GM19468 (cell line): ENCODE results near the gene EREG.
"Not testable (repeated sequence)": the region's sequence is repeated elsewhere in the genome, so short reads cannot be mapped to it uniquely, and the experiment has no call there.

ENCODE experiments used
- ATAC-seq: cut with Tn5 transposase; IDR thresholded peaks from one replicate; pipeline ENCODE4 v1.9.1; 2021; ENCODE audit warnings: mild to moderate bottlenecking, moderate library complexity, moderate number of reproducible peaks; ENCODE audit not compliant: unreplicated experiment; ENCODE audit errors: extremely low read depth

EREG gene

DNA sequence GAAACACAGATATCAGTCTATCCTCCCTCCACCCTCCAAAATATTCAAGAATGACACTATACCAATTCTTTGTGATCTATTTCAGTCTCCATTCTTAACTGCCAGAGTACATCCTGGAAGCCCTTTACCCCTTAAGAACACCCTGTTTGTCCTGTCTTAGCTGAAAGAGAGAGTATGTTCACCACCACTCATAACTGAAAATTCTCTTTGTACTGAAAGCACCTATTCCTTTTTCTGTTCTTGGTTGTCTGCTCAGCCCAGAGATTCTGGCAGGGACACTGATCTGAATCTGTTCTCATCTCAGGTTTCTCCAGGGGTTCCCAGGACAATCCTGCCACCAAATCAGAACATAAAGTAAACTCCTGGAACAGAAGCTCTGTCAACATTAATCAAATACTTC, 25.4 kb upstream of the EREG start:
- ATAC-seq: no peak

DNA sequence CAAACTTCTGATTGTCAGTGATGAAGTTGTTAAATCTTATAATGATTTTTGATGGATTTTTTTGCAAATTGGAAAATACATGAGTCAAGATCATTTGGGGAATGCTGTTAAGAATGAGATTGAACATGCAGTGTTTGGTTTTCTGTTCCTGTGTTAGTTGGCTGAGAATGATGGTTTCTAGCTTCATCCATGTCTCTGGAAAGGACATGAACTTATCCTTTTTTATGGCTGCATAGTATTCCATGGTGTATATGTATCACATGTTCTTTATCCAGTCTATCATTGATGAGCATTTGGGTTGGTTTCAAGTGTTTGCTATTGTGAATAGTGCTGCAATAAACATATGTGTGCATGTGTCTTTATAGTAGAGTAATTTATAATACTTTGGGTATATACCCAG, 24.5 kb upstream of the EREG start:
- ATAC-seq: not testable (repeated sequence)

DNA sequence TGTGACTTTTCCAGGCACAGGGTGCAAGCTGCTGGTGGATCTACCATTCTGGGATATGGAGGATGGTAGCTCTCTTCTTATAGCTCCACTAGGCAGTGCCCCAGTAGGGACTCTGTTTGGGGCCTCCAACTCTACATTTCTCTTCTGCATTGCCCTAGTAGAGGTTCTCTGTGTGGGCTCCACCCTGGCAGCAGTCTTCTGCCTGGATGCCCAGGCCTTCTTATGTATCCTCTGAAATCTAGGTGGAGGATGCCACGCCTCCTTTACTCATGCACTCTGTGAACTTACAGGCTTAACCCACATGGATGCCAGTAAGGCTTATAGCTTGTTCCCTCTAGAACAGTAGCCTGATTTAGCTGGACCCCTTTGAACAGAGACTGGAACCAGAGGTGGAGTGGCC, 20.9 kb upstream of the EREG start:
- no peak for ATAC-seq

DNA sequence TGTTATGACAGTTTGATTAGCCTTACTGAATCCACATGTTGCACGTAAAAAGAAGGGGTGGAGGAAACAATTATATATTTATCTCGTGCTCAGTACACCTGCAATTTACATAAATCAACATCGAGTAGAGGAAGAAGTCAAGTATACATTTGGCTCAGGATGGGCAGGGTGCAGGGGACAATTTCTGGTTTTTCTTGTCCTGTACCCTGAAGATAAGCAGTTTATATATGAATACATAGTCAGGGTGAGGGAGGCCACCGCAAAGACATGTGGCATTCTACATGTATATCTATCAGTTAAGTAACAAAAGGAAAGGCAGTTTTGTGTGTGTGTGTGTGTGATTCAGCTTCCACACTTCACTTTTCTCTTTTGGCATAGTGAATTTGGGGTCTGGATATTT, 11.1 kb upstream of the EREG start:
- no peak for ATAC-seq

DNA sequence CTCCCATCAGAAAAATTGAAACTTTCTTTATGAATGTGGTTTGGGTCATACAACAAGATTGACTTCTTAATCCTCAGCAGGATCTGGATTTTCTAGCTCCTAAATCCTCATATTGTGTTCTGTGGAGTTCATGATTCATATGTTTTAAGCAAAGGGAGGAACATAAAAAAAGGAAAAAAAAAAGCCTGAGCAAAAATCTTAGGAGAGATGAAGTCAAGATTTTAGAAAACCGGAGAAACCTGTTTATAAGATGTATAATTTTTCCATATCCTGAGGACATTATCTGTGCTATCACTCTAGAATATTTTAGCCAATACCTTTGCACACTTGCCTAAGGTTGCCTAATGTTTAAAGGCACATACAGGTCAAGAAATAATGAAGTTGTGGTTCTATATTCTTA, 7.0 kb upstream of the EREG start:
- ATAC-seq: no peak

DNA sequence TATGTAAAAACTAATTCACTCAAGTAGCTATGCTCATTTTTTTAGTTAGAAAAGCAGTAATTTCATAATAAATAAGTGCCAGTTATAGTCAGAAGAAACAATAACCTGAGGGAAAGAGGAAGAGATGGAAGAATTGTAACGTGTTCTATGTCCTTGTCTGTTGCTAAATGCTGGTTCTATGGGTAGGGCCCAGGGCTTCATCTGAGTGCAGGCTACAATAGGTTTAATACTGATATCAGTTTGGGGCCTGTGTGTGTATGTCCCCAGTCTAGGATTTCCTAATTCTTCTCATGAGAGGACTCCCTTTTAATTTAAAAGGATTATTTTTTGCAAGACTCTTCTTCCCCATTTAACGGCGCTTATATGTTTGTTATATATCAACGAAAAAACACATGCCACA, 3.3 kb upstream of the EREG start:
- no peak for ATAC-seq

DNA sequence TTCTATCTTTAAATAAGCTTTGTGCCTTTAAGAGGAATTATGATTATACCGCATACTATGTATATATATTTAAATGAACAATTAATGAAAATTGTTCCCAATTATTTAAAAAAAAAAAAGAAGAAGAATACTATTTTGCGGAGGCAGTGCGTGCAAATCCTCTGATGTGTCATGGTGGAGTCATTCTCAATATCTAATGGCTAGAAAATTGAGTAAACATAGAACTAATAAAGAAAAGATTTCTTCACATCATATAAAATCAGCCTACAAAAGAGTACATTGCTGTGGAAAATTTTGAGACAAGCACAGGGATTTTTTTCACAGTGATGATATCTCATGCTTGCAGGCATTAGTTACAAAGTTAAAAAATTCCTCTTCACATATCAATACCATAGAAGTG, 2.6 kb upstream of the EREG start:
- ATAC-seq: no peak

DNA sequence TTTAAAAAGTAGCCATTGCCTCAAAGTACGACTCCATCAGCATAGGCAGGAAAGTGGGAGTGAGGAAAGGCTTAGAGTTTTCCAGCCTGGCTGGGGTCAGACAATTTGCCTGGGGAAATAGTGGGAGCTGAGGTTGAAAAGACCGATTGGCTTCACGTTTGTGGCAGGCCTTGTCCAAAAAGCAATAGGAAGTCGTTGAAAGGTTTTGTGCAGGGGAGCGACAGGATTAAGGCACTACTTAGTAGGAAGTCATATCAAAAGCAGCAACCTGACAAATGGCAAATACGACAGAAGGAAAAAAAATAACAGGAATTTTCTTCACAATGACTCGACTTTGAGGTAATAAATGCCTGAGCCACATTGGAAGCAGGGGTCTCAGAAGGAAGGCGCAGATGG, 691 bp upstream of the EREG start:
- ATAC-seq: no peak

DNA sequence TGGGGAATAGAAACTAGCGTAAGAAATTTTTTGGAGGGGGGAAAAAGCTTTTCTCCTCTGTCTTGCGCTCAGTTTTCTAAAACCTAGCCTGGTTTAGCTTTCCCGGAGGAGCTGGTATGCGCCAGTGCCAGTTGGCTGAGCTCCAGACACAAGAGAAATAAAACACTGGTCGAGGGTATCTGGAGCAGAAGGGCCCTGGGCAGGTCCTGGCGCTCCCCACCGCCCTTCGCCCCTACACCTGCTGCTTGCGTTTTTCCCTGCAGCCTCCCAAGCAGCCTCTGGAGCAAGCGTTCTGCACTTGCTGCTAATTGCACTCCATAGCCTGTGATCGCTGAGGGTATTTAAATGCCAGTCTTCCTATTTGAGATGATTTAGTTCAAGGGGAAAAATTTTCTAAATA, 816 bp downstream of the EREG start:
- ATAC-seq: no peak

DNA sequence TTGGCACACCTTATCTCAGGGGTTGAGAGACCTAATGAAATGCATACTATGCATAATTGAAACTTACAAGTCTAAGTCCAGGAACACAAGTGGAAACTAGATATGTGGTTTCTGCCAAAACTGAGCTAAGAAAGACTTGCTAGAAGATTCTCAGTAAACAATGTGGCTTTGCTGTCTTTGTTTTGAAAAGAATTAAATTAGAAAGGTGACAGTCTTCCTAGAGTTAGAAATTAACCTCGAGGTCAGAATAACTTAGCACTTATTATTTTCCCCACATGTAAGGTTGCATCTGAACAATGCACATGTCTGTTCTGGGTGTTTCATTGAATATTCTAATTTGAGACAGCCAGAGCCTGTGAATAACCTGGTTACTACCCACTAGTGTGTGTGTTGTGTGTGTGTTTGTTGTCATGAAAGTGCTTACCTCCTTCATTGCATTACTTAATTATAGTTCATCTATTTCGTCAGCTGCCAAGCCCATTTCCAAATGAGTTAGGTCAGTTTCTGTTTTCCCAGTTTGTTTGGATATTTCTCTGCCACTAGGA, 1.5 kb downstream of the EREG start:
- peak; percentile 65 for ATAC-seq

DNA sequence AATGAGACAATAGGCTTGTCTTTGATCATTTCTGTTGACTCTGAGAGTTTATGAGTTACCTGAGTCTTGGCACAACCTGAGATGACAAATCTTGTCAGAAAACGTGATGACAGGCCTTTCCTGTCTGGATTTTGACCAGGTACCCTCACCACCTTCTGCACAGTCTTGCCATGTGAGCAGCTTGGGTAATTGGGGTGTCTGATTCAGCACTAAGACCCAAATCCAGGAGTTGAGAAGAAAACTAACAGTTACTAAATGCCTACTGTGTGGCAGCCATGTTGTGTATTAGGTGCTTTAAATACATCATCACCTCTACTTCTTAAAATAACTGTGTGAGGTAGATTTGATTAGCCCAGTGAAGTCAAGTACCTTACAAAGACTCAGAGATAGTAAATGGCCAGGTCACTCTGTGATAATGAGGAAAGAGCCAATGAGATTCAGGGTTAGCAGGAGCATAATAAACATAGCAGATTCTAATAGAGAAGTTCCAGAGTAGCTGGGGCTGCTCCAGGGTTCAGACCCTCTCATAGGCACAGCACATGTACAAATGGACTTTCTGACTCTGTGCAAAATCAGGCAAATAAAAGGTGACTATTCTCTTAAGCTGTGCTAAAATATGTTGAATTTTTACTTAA, 2.8 kb downstream of the EREG start:
- ATAC-seq: no peak

DNA sequence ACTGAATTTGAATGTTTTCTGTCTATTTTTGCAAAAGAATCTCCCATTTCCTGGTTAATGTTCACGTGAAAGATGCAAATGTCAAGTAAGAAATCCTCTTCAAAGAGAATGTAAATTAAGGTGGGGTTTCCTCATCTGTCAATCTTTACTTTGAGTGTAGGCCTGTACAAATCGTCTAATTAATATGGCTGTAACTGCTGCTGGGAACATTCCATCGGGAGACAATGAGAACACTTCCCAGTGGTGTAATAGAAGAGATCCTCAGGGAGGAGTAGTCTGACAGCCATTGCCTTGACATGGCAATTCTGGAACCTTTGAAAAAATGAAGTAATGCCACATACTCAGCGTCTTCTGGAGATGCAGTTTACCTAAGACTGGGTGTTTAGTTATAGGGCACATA, 3.7 kb downstream of the EREG start:
- no peak for ATAC-seq

DNA sequence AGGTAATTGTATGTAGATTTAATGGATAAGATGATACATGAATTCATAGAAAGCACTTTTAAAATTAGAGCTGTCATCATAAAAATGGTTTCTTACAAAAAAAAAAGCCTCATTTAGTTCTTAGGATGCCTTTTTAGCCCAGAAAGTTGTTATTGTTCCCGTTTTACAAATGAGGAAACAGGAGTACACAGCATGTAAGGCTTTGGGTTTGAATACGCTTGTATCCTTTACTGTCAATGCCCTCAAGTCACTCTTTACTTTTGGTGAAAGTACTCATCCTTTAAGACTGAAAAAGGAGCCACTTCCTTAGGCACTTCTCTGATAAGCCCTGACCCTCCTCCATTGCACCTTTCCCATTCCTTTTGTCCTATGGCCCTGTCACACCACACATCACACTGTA, 4.9 kb downstream of the EREG start:
- ATAC-seq: no peak

DNA sequence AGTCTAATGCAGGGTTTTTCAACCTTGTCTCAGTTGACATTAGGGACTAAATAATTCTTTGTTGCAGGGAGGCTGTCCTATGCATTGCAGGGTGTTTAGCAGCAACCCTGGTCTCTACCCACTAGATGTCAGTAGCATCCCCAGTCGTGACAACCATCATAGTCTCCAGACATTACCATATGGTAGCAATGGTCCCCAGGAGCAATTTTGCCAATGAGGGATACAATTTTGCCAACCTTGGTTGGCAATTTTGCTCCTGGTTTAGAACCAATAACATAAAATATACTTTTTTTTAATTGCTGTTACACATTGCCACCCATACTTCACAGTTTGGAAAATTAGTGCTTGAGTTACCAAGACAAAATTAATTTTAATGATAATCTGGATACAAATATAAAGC, 6.0 kb downstream of the EREG start:
- ATAC-seq: peak; percentile 24

DNA sequence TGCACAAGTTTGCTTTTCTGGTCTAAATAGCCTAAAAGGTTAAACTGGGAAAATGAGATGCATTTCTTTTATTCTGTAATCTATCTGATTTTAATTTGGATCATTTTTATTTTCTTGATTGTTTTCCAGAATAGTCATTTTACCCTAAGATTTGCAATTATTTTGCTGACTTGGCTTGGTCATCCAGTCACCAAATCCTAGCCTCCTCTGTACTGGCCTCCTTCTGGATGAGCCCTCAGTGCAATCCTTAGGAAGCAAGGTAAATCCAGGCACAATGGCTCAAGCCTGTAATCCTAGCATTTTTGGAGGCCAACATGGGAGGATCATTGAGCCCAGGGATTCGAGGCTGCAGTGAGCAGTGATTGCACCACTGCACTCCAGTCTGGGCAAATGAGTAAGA, 9.2 kb downstream of the EREG start:
- ATAC-seq: no peak

DNA sequence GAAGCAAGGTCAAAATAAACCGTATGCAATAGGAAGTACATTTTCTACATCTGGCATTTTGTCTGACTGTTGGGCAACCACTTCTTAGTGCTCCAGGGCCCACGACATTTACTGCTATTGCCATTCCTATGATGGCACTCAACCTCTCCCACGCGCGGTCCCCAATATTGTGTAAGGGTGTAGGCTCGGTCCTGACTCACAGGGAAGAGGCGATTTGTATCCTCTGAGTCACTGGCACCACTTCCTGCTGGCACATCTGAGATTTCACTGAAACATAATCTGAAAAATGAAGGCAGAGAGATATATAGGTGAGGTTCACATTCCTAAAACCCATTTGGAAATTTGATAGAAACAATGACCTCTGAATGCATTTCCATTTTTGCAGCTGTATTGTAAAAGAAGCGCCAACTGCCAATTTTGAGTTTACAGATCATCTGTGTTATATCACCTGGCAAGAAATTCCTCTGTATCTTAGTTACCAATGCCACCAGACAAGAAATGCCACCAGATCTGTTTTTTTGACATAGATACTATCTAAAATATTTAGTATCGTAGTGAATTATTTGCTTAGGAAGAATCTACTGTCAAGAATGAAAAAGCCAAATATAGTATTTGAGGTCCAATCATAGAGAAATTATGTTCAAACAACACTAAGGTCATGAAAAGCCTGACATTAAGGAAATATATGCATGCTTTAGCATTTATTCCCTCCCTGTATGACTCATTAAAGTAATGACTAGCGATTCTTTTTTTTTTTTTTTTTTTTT, 9.8 kb downstream of the EREG start:
- ATAC-seq: no peak

DNA sequence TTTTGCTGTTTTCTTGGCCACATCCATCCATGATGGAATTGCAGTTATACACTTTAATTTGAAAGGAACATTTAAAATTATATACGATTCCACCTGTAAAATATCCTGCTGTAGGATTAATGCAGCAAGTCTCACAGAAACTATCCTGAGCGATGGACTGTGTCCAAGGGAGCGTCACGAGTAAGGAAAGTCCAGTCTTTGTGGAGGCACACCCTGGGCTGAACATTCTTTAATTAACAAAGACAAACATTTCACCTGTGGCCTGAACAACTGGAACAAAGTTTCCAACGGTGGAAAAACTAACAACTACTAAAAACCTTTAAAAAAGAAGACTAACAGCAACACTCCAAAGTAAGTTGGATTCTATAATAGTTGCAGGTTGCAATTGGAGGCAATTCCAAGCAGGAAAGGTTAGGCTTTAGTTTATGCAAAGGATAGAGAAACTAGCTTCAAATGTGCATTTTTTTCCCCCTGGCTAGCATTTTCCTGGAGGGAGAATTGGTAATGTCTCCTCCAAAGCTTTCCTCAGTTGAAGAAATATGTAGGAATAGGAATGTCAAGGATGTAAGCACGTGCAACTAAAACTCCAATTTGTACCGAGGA, 11.0 kb downstream of the EREG start:
- ATAC-seq: no peak

DNA sequence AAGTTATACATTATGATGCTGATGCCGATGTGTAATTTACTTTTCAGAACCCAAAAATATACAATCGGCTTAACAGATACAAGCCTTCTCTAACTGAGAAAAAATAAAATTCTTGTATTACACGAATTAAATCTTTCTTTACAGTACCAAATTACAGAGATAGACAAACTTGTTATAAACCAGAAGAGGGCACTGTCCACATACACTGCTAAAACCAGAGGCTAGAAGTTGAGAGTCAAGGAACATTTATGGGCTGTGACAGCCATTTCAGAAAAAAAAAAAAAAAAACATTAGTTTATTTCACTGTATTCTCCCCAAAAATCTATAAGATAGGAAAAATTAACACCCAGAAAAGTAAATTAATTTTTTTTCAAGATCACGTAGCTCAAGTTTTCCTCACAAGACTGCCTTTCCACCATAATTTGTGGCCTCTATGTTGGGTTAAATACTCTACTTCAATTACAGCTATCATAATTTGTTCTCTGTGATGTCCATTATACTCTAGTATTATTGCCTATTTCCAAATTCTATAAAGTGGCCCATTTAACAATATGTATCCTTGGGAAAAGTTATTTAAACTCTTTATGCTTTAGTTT, 12.0 kb downstream of the EREG start:
- no peak for ATAC-seq

DNA sequence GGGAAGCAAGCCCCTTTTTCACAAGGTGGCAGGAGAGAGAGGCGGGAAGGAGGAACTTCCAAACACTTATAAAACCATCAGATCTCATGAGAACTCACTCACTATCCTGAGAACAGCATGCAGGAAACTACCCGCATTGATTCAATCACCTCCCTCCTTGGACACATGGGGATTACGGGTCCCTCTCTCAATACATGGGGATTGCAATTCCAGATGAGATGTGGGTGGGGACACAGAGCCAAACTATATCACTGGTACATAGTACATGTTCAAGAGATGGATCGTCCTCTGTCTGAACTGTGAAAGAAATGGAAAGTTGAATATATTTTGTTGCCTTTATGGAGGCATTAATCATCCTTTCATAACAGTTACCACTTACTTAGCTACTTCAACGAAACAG, 12.8 kb downstream of the EREG start:
- ATAC-seq: no peak

DNA sequence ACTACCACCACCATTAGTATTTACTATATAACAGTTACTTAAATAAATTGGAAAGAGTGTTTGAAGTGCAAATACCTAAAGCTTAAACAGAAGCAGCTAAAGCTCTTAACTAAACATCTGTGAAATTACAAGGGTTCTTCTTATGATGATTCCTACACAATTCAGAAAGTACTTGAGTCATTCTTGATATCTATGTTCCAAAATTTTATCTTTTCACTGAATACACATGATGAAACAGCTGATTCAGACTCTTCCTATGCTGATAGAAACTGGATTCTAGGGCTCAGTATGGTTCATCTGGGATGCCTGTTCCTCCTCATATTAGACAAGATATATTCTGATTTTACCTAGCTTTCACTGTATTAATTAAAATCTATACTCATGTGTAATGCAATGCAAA, 13.6 kb downstream of the EREG start:
- ATAC-seq: no peak

DNA sequence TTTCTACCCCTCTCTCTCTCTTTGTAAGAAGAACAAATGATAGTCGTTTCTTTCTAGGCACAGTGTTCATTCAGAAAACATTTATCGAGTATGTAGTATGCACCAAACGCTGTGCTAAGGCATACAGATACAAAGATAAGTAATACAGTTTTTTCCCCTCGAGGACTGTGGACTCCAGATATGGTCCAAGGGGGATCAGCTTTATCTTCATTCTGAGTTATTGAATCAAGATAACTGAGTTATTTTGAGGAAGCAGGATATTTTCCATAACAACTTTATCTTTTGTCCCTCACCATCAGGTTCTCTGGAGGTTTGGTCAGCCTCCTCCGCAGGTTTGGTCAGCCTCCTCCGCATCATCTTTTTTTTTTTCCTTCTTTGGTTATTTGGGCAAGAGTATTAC, 15.0 kb downstream of the EREG start:
- ATAC-seq: no peak
